A549 (cell line): ENCODE measurements around the gene PSPH. TPM values are rescaled to one million over a fixed set of nuclear protein-coding genes. Genes with fewer than 3 reads are reported as not detected.

Source experiments
- ATAC-seq, 2 experiments: fragments of 200-7000 bp in 1 of 2; fragments of >200 bp in 1 of 2; cut with Nextera tagmentation in 1 of 2; cut with Tn5 transposase in 1 of 2; 3 replicates each; pipeline versions ENCODE4 v1.8.0 to v1.9.1; 2018 to 2020; ENCODE audit warnings: mild to moderate bottlenecking in 1 of 2, moderate library complexity in 1 of 2
- CTCF ChIA-PET: fragments of 300-600 bp; sonication (Branson Sonifier 250); formaldehyde crosslinking; extraction: SDS; loops from one replicate; lab custom pipeline; 2021; ENCODE audit warnings: antibody characterized with exemption, inconsistent platforms; lab: Yijun Ruan, JAX
- POLR2A ChIA-PET: fragments of 350-600 bp; formaldehyde crosslinking; extraction: SDS; loops from one replicate; lab custom pipeline; 2021; ENCODE audit warnings: antibody characterized with exemption, inconsistent platforms; lab: Yijun Ruan, JAX
- DNase-seq, 2 experiments: peaks; one replicate each; pipeline versions ENCODE4 v3.0.0 to v3.0.0-alpha.2; 2011 to 2016; ENCODE audit warnings: low read depth in 1 of 2, low spot score in 1 of 2
- FAIRE-seq: peaks from 2 replicates; lab custom pipeline; 2011; peaks lifted over from hg19 to GRCh38; lab: Jason Lieb, UNC
- H3K27ac ChIP-seq, 2 experiments: fragments of >200 bp; sonication (Bioruptor Twin); formaldehyde crosslinking; 3 replicates each; pipeline ENCODE4 v1.5.1; 2016 to 2017
- H3K4me1 ChIP-seq: fragments of >200 bp; sonication (Bioruptor Twin); formaldehyde crosslinking; 3 replicates; pipeline ENCODE4 v1.6.1; 2016
- H3K4me2 ChIP-seq: fragments of >200 bp; sonication (Bioruptor Twin); formaldehyde crosslinking; 3 replicates; pipeline ENCODE4 v1.6.1; 2016
- H3K4me3 ChIP-seq: fragments of >200 bp; sonication (Bioruptor Twin); formaldehyde crosslinking; 3 replicates; pipeline ENCODE4 v1.5.1; 2016
- H3K9me3 ChIP-seq: fragments of >200 bp; sonication (Bioruptor Twin); formaldehyde crosslinking; 3 replicates; pipeline ENCODE4 v1.6.1; 2016
- ATOH8 ChIP-seq: fragments of 250-450 bp; sonication (Bioruptor Pico); IDR thresholded peaks from 2 replicates; pipeline ENCODE4 v1.5.0; 2020; ENCODE audit warnings: low read depth, mild to moderate bottlenecking, moderate library complexity
- BHLHE40 ChIP-seq: IDR thresholded peaks from 2 replicates; pipeline ENCODE4 v1.6.1; 2012; ENCODE audit warnings: low read depth, low read length, inconsistent platforms
- CBX8 ChIP-seq: fragments of 200-600 bp; sonication (generic); IDR thresholded peaks from 2 replicates; pipeline ENCODE4 v1.6.1; 2016
- CEBPB ChIP-seq, 2 experiments: fragments of >200 bp in 1 of 2; sonication (Bioruptor Twin) in 1 of 2; formaldehyde crosslinking in 1 of 2; IDR thresholded peaks; 2 replicates each; pipeline ENCODE4 v1.6.1; 2012 to 2016
- CTCF ChIP-seq: fragments of >200 bp; sonication (Bioruptor Twin); formaldehyde crosslinking; IDR thresholded peaks from 3 replicates; pipeline ENCODE4 v1.5.1; 2016
- FOSL2 ChIP-seq, 2 experiments: fragments of 450-650 bp in 1 of 2; fragments of >200 bp in 1 of 2; sonication (Bioruptor Twin) in 1 of 2; formaldehyde crosslinking; IDR thresholded peaks; 2 replicates each; pipeline versions ENCODE4 v1.5.0 to v1.6.1; 2016 to 2020; ENCODE audit warnings: mild to moderate bottlenecking in 1 of 2, moderate library complexity in 1 of 2
- GATA3 ChIP-seq: IDR thresholded peaks from 2 replicates; pipeline ENCODE4 v1.6.1; 2012; ENCODE audit warnings: borderline replicate concordance
- HDAC2 ChIP-seq: fragments of 200-600 bp; sonication (generic); IDR thresholded peaks from 2 replicates; pipeline ENCODE4 v1.6.1; 2016
- HEYL ChIP-seq: fragments of 250-450 bp; sonication (Bioruptor Pico); IDR thresholded peaks from 2 replicates; pipeline ENCODE4 v1.8.0; 2021; ENCODE audit warnings: mild to moderate bottlenecking, moderate library complexity
- JUNB ChIP-seq: fragments of >200 bp; sonication (Bioruptor Twin); formaldehyde crosslinking; IDR thresholded peaks from 2 replicates; pipeline ENCODE4 v1.6.1; 2016
- KDM5A ChIP-seq: fragments of 200-600 bp; sonication (generic); IDR thresholded peaks from 2 replicates; pipeline ENCODE4 v1.6.1; 2016; ENCODE audit warnings: antibody characterized with exemption, mild to moderate bottlenecking
- MAFK ChIP-seq: fragments of 450-650 bp; IDR thresholded peaks from 2 replicates; pipeline ENCODE4 v1.6.1; 2014; ENCODE audit not compliant: partially characterized antibody
- MAZ ChIP-seq: fragments of 150-350 bp; IDR thresholded peaks from 2 replicates; pipeline ENCODE4 v1.6.1; 2014; ENCODE audit warnings: antibody characterized with exemption, low read depth, low read length, borderline replicate concordance
- NPAS2 ChIP-seq: fragments of 250-450 bp; sonication (Bioruptor Pico); IDR thresholded peaks from 2 replicates; pipeline ENCODE4 v1.8.0; 2022; ENCODE audit warnings: mild to moderate bottlenecking, moderate library complexity, borderline replicate concordance
- PBX3 ChIP-seq: IDR thresholded peaks from 2 replicates; pipeline ENCODE4 v1.6.1; 2012
- PHF8 ChIP-seq: fragments of 200-600 bp; sonication (generic); IDR thresholded peaks from 2 replicates; pipeline ENCODE4 v1.6.1; 2016; ENCODE audit warnings: low read depth, mild to moderate bottlenecking, antibody characterized with exemption, moderate library complexity, borderline replicate concordance
- RAD21 ChIP-seq, 2 experiments: fragments of >200 bp in 1 of 2; sonication (Bioruptor Twin) in 1 of 2; formaldehyde crosslinking in 1 of 2; IDR thresholded peaks in 1 of 2; conservative IDR thresholded peaks in 1 of 2; 2 replicates in 1 of 2; 3 replicates in 1 of 2; pipeline ENCODE4 v1.6.1; 2012 to 2018; ENCODE audit warnings: inconsistent platforms in 1 of 2
- SREBF2 ChIP-seq: fragments of 450-650 bp; IDR thresholded peaks from 2 replicates; pipeline ENCODE4 v1.6.1; 2014; ENCODE audit warnings: mild to moderate bottlenecking, moderate library complexity
- TFCP2L1 ChIP-seq: fragments of 250-450 bp; sonication (Bioruptor Pico); IDR thresholded peaks from 2 replicates; pipeline ENCODE4 v1.5.0; 2021; ENCODE audit warnings: mild to moderate bottlenecking
- ZC3H11A ChIP-seq: fragments of 450-650 bp; IDR thresholded peaks from 2 replicates; pipeline ENCODE4 v1.6.1; 2014; ENCODE audit warnings: antibody characterized with exemption, mild to moderate bottlenecking
- WGBS: methylation state at CpG from one replicate; pipeline ENCODE4 v1.1.6; 2017; ENCODE audit errors: missing lambda C conversion rate; 5-methylcytosine and 5-hydroxymethylcytosine counted together
- polyA plus RNA-seq, 4 experiments: library from polyadenylated mRNA; depleted of rRNA in 3 of 4; stranded (reverse); fragments of >200 nt; fragmentation: RNase III in 1 of 4; extraction: RNeasy Plus Mini Kit Qiagen cat#74134 plus additional on column Dnase treatment in 1 of 4; gene quantifications; 2 replicates in 3 of 4; 3 replicates in 1 of 4; pipeline ENCODE4 v1.2.3, GENCODE V29; 2011 to 2017

Gene PSPH
- polyA plus RNA-seq, 2 of the 4 experiments (the other 2 are of a cell fraction) = 60.9 to 64.7 TPM

GRCh38 chr7:55975988-55976633 lies 75.1 kb downstream of the PSPH start (continued):
- no peak for TF ChIP-seq TFCP2L1 (CRISPR knock-in tag)
- no peak for TF ChIP-seq JUNB
- TF ChIP-seq CBX8 = no peak

GRCh38 chr7:55973747-55974250 lies 77.4 kb downstream of the PSPH start:
- FAIRE-seq = no peak

GRCh38 chr7:55970978-55971377 lies 80.3 kb downstream of the PSPH start:
- Histone ChIP-seq H3K9me3 (no peaks in the 10 kb centered on the region), H3K27ac (no peak overlapping the region), H3K4me3 (no peak overlapping the region), H3K4me1 (no peaks in the 10 kb centered on the region; the same call in 2 of the 3 replicates), H3K4me2 (no peak overlapping the region)
- CTCF ChIA-PET = interaction anchor here (1.1 to 1.4 kb wide), 3 partner anchors 9 to 19 kb away, joined by 3 to 6 read pairs (median 3); no protein-coding TSS in a partner anchor
- no peak for FAIRE-seq
- WGBS = 89% methylated on average over 8 of the region's 8 CpGs
- TF ChIP-seq CEBPB (IDR thresholded peaks at IDR 0.05) (no peak), GATA3 (no peak), KDM5A (no peak), HDAC2 (no peak), HEYL (no peak), SREBF2 (no peak), PBX3 (no peak), ZC3H11A (no peak), ATOH8 (CRISPR knock-in tag) (no peak), JUNB (no peak), BHLHE40 (no peak), TFCP2L1 (CRISPR knock-in tag) (no peak), MAZ (no peak), CBX8 (no peak), RAD21 (conservative IDR thresholded peaks at IDR 0.05 in 1 of 2, IDR thresholded peaks at IDR 0.05 in 1 of 2) (no peak), NPAS2 (CRISPR knock-in tag) (no peak), CTCF (no peak), PHF8 (no peak), FOSL2 (IDR thresholded peaks at IDR 0.05) (no peak), FOSL2 (CRISPR knock-in tag; IDR thresholded peaks at IDR 0.05) (no peak), MAFK (no peak)
- DNase-seq = no peak
- POLR2A ChIA-PET = no interaction called here
- no peak for ATAC-seq

More at GRCh38 chr7:55973747-55974250, 77.4 kb downstream of the PSPH start:
- no peak overlapping the region for H3K27ac ChIP-seq
- TF ChIP-seq GATA3 (no peak), HEYL (no peak), FOSL2 (IDR thresholded peaks at IDR 0.05) (no peak), FOSL2 (CRISPR knock-in tag; IDR thresholded peaks at IDR 0.05) (no peak)
- WGBS = 92% methylated on average over 7 of the region's 7 CpGs
- CTCF ChIA-PET = interaction anchor here (1.5 kb wide), 1 partner anchor 9 kb away, joined by 5 read pairs; no protein-coding TSS in a partner anchor
- H3K4me2 ChIP-seq = no peak overlapping the region
- H3K9me3 ChIP-seq = no peaks in the 10 kb centered on the region
- no peak for ATAC-seq
- POLR2A ChIA-PET = no interaction called here
- no peak for DNase-seq
- no peak overlapping the region for H3K4me3 ChIP-seq
- peaks cover 7% of the 10 kb centered on the region; the same call in 2 of the 3 replicates for H3K4me1 ChIP-seq
